Measurements from ENCODE around the gene TRMT112.

The TRMT112 gene

GRCh38 chr11:64275031-64275800 lies 42.1 kb downstream of the TRMT112 start:
- TF ChIP-seq YY1 (IDR thresholded peaks at IDR 0.05; ENCODE audit: low read depth) (no peak), EGR1 (IDR thresholded peaks at IDR 0.05) (no peak), FOXM1 (IDR thresholded peaks at IDR 0.05; ENCODE audit: borderline replicate concordance, low read depth) (no peak), RAD21 (IDR thresholded peaks at IDR 0.05; ENCODE audit: low read depth) (no peak), TEAD4 (IDR thresholded peaks at IDR 0.05) (no peak), EP300 (IDR thresholded peaks at IDR 0.05; ENCODE audit: borderline replicate concordance) (no peak), REST (IDR thresholded peaks at IDR 0.05; ENCODE audit: low read depth) (no peak), TAF1 (IDR thresholded peaks at IDR 0.05; ENCODE audit: low read depth) (no peak), CREB1 (IDR thresholded peaks at IDR 0.05; ENCODE audit: low read depth) (no peak), ZBTB7A (IDR thresholded peaks at IDR 0.05; ENCODE audit: low read depth) (no peak), CEBPB (IDR thresholded peaks at IDR 0.05) (no peak), NFIC (IDR thresholded peaks at IDR 0.05) (no peak), TCF12 (IDR thresholded peaks at IDR 0.05; ENCODE audit: low read depth) (no peak), USF1 (IDR thresholded peaks at IDR 0.05) (no peak), MAX (IDR thresholded peaks at IDR 0.05) (no peak)

- TF ChIP-seq TAF1 (IDR thresholded peaks at IDR 0.05; ENCODE audit: low read depth) (peak; percentile 45), CEBPB (IDR thresholded peaks at IDR 0.05) (peak; percentile 76), FOXM1 (IDR thresholded peaks at IDR 0.05; ENCODE audit: borderline replicate concordance, low read depth) (0 out of 2 replicates have a peak, but pooled peaks have one; percentile 19), CREB1 (IDR thresholded peaks at IDR 0.05; ENCODE audit: low read depth) (peak; percentile 44; the same call in 1 of the 2 replicates), EP300 (IDR thresholded peaks at IDR 0.05; ENCODE audit: borderline replicate concordance) (peak; percentile 13; the same call in 1 of the 2 replicates), TEAD4 (IDR thresholded peaks at IDR 0.05) (peak; percentile 8; the same call in 1 of the 2 replicates), MAX (IDR thresholded peaks at IDR 0.05) (peak; percentile 73), NFIC (IDR thresholded peaks at IDR 0.05) (peak; percentile 26; the same call in 1 of the 2 replicates), EGR1 (IDR thresholded peaks at IDR 0.05) (peak; percentile 91), REST (IDR thresholded peaks at IDR 0.05; ENCODE audit: low read depth) (no peak), YY1 (IDR thresholded peaks at IDR 0.05; ENCODE audit: low read depth) (peak; percentile 99), TCF12 (IDR thresholded peaks at IDR 0.05; ENCODE audit: low read depth) (peak; percentile 74), ZBTB7A (IDR thresholded peaks at IDR 0.05; ENCODE audit: low read depth) (peak; percentile 92), USF1 (IDR thresholded peaks at IDR 0.05) (peak; percentile 35), RAD21 (IDR thresholded peaks at IDR 0.05; ENCODE audit: low read depth) (no peak)
Measured at GRCh38 chr11:64269540-64270220, 47.7 kb downstream of the TRMT112 start.

GRCh38 chr11:64268893-64269539 lies 48.3 kb downstream of the TRMT112 start:
- 0 out of 2 replicates have a peak, but pooled peaks have one; percentile 29 for TF ChIP-seq NFIC (IDR thresholded peaks at IDR 0.05)
- no peak for TF ChIP-seq RAD21 (IDR thresholded peaks at IDR 0.05; ENCODE audit: low read depth)

- TF ChIP-seq FOXM1 (IDR thresholded peaks at IDR 0.05; ENCODE audit: borderline replicate concordance, low read depth) (no peak), TEAD4 (IDR thresholded peaks at IDR 0.05) (no peak), EGR1 (IDR thresholded peaks at IDR 0.05) (no peak)
Measured at GRCh38 chr11:64268025-64268892, 49.1 kb downstream of the TRMT112 start.

All from Ishikawa (cell line).